Non-pigmented ciliary epithelial cell (primary cell): ENCODE data around the gene PTPN1.

Experiments
- DNase-seq: peaks from one replicate; pipeline ENCODE4 v3.0.0-alpha.2; 2010; ENCODE audit warnings: low read depth

Gene PTPN1

GRCh38 chr20:50513169-50514034 is 3.2 kb downstream of the PTPN1 start:
- DNase-seq: peak; percentile 71

- no peak for DNase-seq
Observed at GRCh38 chr20:50514035-50514337, 3.8 kb downstream of the PTPN1 start.

GRCh38 chr20:50514750-50515149 is 4.6 kb downstream of the PTPN1 start:
- no peak for DNase-seq

- no peak for DNase-seq
Observed at GRCh38 chr20:50515471-50516106, 5.4 kb downstream of the PTPN1 start.

GRCh38 chr20:50516180-50516934 is 6.2 kb downstream of the PTPN1 start:
- DNase-seq: no peak

GRCh38 chr20:50516935-50517816 is 7.0 kb downstream of the PTPN1 start:
- DNase-seq: no peak

- no peak for DNase-seq
Observed at GRCh38 chr20:50517817-50518154, 7.6 kb downstream of the PTPN1 start.

GRCh38 chr20:50518270-50518721 is 8.1 kb downstream of the PTPN1 start:
- DNase-seq: no peak

- no peak for DNase-seq
Observed at GRCh38 chr20:50519036-50519762, 9.0 kb downstream of the PTPN1 start.

GRCh38 chr20:50520222-50520880 is 10.2 kb downstream of the PTPN1 start:
- DNase-seq: no peak

GRCh38 chr20:50521221-50522052 is 11.3 kb downstream of the PTPN1 start:
- DNase-seq: no peak

GRCh38 chr20:50522053-50522674 is 12.0 kb downstream of the PTPN1 start:
- DNase-seq: no peak

- no peak for DNase-seq
Observed at GRCh38 chr20:50523552-50524167, 13.5 kb downstream of the PTPN1 start.

- DNase-seq: no peak
Observed at GRCh38 chr20:50525681-50526080, 15.5 kb downstream of the PTPN1 start.

- no peak for DNase-seq
Observed at GRCh38 chr20:50526403-50526989, 16.3 kb downstream of the PTPN1 start.

- no peak for DNase-seq
Observed at GRCh38 chr20:50527068-50527605, 17.0 kb downstream of the PTPN1 start.

- no peak for DNase-seq
Observed at GRCh38 chr20:50528129-50528528, 17.9 kb downstream of the PTPN1 start.

GRCh38 chr20:50528804-50529351 is 18.7 kb downstream of the PTPN1 start:
- no peak for DNase-seq
